Adrenal gland (tissue), 5 donors: Measurements from ENCODE around the gene PKD1.

Experiments
- POLR2A ChIP-seq, 2 donors: fragments of 450-650 bp; IDR thresholded peaks; one replicate each; pipeline ENCODE4 v1.6.1; 2017; ENCODE audit warnings: antibody characterized with exemption in 2 of 2, mild to moderate bottlenecking in 2 of 2, moderate library complexity in 1 of 2
- TF ChIP-seq, protein P1 (sequence below), 6 experiments: fragments of 450-650 bp in 4 of 6; fragments of 200-600 bp in 2 of 6; sonication (generic) in 1 of 6; IDR thresholded peaks; 1 replicate in 5 of 6; 2 replicates in 1 of 6; pipeline versions ENCODE4 v1.5.1 to v1.8.0; 2016 to 2021; ENCODE audit warnings: antibody characterized with exemption in 6 of 6, mild to moderate bottlenecking in 2 of 6, moderate library complexity in 1 of 6
- donor health status: DM: no; HTN: no; CAD: no.

DNA sequence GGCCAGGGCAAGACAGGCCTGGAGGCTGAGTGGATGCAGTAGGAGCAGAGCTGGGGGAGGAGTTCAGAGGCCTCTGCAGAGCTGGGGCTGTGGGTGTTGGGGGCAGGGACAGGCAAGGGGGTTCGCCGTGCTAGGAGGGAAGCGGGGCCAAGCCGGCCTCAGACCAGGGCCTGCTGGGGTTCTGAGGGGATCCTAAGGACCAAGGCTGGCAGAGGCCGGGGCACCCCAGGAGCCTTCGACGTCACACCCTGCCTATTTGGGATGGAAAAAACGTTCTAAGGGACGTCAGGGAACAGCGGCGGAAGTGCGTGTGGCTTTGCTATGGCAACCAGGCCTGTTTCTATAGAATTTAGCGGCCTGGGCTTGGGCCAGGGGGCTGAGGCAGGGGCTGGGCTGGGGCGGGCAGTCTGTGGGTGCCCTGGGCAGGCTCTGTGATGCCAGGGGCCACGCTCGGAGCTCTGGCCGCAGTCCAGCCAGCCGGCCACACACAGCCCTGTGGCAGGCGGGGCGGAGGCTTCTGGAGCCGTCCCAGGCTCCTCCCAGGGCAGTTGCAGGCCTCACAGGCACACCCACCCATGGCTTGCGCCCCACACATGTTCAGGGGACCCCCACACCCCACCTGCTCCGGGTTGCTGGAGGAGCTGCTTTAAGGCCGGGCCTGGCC is 23.6 kb upstream of the PKD1 start:
- TF ChIP-seq, protein P1, sequence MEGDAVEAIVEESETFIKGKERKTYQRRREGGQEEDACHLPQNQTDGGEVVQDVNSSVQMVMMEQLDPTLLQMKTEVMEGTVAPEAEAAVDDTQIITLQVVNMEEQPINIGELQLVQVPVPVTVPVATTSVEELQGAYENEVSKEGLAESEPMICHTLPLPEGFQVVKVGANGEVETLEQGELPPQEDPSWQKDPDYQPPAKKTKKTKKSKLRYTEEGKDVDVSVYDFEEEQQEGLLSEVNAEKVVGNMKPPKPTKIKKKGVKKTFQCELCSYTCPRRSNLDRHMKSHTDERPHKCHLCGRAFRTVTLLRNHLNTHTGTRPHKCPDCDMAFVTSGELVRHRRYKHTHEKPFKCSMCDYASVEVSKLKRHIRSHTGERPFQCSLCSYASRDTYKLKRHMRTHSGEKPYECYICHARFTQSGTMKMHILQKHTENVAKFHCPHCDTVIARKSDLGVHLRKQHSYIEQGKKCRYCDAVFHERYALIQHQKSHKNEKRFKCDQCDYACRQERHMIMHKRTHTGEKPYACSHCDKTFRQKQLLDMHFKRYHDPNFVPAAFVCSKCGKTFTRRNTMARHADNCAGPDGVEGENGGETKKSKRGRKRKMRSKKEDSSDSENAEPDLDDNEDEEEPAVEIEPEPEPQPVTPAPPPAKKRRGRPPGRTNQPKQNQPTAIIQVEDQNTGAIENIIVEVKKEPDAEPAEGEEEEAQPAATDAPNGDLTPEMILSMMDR (IDR thresholded peaks at IDR 0.05) = no peak
- no peak for TF ChIP-seq POLR2A (IDR thresholded peaks at IDR 0.05)
